MCF 10A (cell line): ENCODE measurements around the gene CHD1. TPM values are rescaled to one million over a fixed set of nuclear protein-coding genes. Genes with fewer than 3 reads are reported as not detected.

Source experiments
- BruUV-seq: library from RNA; stranded (reverse); fragments of 400-500 nt; replicated peaks from 2 replicates; lab custom pipeline; 2021; lab: Mats Ljungman, UMichigan
- CTCF ChIA-PET: fragments of 300-600 bp; sonication (Branson Sonifier 250); formaldehyde crosslinking; extraction: SDS; loops from one replicate; lab custom pipeline; 2021; ENCODE audit warnings: antibody characterized with exemption, inconsistent platforms; lab: Yijun Ruan, JAX
- POLR2A ChIA-PET: fragments of 300-600, 350-650 bp; sonication (Branson Sonifier 250); formaldehyde crosslinking; extraction: SDS; loops from one replicate; lab custom pipeline; 2020; ENCODE audit warnings: antibody characterized with exemption, inconsistent platforms; lab: Yijun Ruan, JAX
- DNase-seq: peaks from one replicate; pipeline ENCODE4 v3.0.0-alpha.2; 2018; ENCODE audit not compliant: unreplicated experiment
- H3K27ac Mint-ChIP-seq: one replicate; pipeline ENCODE4 v1.8.0; 2022; ENCODE audit warnings: mild to moderate bottlenecking, low read depth, mixed read lengths; ENCODE audit not compliant: unreplicated experiment
- H3K27me3 Mint-ChIP-seq: one replicate; pipeline ENCODE4 v1.8.0; 2022; ENCODE audit warnings: mixed read lengths; ENCODE audit not compliant: insufficient read depth, unreplicated experiment
- H3K36me3 Mint-ChIP-seq: one replicate; pipeline ENCODE4 v1.8.0; 2022; ENCODE audit warnings: mild to moderate bottlenecking, moderate library complexity, mixed read lengths; ENCODE audit not compliant: insufficient read depth, unreplicated experiment
- H3K4me1 Mint-ChIP-seq: one replicate; pipeline ENCODE4 v1.8.0; 2022; ENCODE audit warnings: mixed read lengths; ENCODE audit not compliant: insufficient read depth, unreplicated experiment
- H3K4me3 Mint-ChIP-seq: one replicate; pipeline ENCODE4 v1.8.0; 2022; ENCODE audit warnings: mild to moderate bottlenecking, moderate library complexity, mixed read lengths; ENCODE audit not compliant: unreplicated experiment
- H3K9me3 Mint-ChIP-seq: one replicate; pipeline ENCODE4 v1.8.0; 2022; ENCODE audit warnings: mixed read lengths; ENCODE audit not compliant: unreplicated experiment
- intact Hi-C: fragments of 100-400 bp; cut with micrococcal nuclease; formaldehyde crosslinking; loops from 2 replicates; pipeline ENCODE4 v1.14.1; 2022
- total RNA-seq: library from RNA; stranded (reverse); gene quantifications from 2 replicates; pipeline ENCODE4 v1.2.3, GENCODE V29; 2022
- TF ChIP-seq, protein P1 (sequence below): fragments of 200-600 bp; IDR thresholded peaks from one replicate; pipeline ENCODE4 v1.8.0; 2022; ENCODE audit warnings: antibody characterized with exemption, mild to moderate bottlenecking; ENCODE audit not compliant: unreplicated experiment

The CHD1 gene
- total RNA-seq, 1 experiment from 2014 or later, result 54.7 TPM

DNA sequence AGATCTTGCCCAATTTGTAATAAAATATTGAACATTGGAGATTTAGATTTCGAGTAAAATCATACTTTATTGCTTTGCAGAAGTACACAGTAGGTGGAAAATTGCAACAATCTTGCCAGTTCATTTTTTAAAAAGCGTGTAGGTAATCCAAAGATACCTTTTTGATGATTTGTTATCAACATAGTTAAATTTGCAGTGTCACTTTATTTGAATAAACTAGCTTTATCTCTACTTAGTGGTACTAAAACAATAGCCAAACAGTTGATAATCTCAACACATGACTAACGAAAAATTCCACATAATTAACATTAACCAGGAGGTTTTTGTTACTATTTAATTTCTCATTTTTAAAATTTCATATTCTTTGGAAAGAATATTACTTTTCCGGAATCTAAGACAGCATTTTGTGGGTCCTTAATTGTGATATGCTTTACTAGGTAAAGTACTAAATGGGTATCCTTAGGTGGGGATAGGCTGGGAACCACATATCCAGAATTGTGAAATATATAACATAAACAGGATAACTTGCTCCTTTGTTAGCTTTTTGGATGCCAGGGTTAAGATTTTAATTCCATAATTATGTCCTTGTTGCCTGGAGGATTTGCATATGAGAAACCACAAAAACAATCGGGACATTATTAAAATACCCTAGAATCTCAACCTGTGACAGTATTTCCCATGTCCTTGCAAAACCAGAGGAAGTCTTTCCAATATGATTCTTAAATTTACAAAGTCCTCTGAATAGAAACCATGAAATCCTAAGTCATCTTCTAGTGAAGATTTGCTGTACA lies 2.4 kb upstream of the CHD1 start:
- intact Hi-C loops, result no loop called here
- DNase-seq, result no peak
- Mint-ChIP-seq H3K27ac (no peak overlapping the region), H3K4me1 (peaks cover 24% of the 10 kb centered on the region), H3K36me3 (peaks cover 33% of the 10 kb centered on the region), H3K27me3 (no peaks in the 10 kb centered on the region), H3K4me3 (peak overlapping the region; percentile 78), H3K9me3 (no peaks in the 10 kb centered on the region)
- CTCF ChIA-PET, result interaction anchor here (0.5 to 1.4 kb wide), 3 partner anchors 35 to 130 kb away, joined by 3 to 5 read pairs (median 4); no protein-coding TSS in a partner anchor
- TF ChIP-seq, protein P1, sequence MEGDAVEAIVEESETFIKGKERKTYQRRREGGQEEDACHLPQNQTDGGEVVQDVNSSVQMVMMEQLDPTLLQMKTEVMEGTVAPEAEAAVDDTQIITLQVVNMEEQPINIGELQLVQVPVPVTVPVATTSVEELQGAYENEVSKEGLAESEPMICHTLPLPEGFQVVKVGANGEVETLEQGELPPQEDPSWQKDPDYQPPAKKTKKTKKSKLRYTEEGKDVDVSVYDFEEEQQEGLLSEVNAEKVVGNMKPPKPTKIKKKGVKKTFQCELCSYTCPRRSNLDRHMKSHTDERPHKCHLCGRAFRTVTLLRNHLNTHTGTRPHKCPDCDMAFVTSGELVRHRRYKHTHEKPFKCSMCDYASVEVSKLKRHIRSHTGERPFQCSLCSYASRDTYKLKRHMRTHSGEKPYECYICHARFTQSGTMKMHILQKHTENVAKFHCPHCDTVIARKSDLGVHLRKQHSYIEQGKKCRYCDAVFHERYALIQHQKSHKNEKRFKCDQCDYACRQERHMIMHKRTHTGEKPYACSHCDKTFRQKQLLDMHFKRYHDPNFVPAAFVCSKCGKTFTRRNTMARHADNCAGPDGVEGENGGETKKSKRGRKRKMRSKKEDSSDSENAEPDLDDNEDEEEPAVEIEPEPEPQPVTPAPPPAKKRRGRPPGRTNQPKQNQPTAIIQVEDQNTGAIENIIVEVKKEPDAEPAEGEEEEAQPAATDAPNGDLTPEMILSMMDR, result no peak
- POLR2A ChIA-PET, result interaction anchor here (0.6 to 7.8 kb wide), 9 partner anchors 10 to 405 kb away, joined by 3 to 167 read pairs (median 23); no protein-coding TSS in a partner anchor
- no TSS peak for BruUV-seq

DNA sequence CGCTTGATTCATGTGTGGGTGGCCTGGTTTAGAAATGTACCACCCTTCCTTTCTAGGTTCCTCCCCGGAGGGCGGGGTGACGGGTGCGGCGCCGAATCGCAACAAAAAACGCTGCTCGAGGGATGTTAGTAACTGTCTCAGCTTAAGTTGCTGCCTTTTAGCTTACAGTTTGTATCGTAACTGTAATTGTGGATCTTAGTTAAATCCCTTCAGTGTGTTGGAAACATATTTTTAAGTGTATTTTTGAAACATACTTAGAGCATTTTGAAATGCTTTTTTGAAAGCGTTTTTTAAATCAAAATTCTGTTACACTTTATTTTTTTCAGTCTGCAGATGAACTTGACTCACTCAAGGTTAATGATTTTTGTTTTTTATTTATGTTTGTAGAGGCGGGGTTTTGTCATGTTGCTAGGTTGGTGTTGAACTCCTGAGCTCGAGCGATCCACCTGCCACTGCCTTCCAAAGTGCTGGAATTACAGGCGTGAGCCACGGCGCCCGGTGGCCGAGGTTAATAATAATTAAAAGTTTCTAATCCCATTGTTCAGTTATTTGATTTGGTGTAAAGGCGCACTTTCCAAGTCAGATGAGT lies 997 bp upstream of the CHD1 start:
- H3K27ac Mint-ChIP-seq, result peak overlapping the region; percentile 100
- intact Hi-C loops, result loop anchor here (1.0 kb wide), 1 partner anchor 130 kb away; no protein-coding TSS in a partner anchor
- ChIA-PET POLR2A (interaction anchor here (0.5 to 7.8 kb wide), 33 partner anchors 9 to 1718 kb away, joined by 3 to 167 read pairs (median 4); no protein-coding TSS in a partner anchor), CTCF (interaction anchor here (0.7 to 1.4 kb wide), 5 partner anchors 12 to 131 kb away, joined by 3 to 6 read pairs (median 4); no protein-coding TSS in a partner anchor)
- DNase-seq, result no peak
- H3K27me3 Mint-ChIP-seq, result no peaks in the 10 kb centered on the region
- peaks cover 46% of the 10 kb centered on the region for H3K36me3 Mint-ChIP-seq
- no peaks in the 10 kb centered on the region for H3K9me3 Mint-ChIP-seq
- TF ChIP-seq, protein P1, result no peak
- H3K4me1 Mint-ChIP-seq, result peaks cover 23% of the 10 kb centered on the region
- BruUV-seq, result TSS peak; percentile 52
- H3K4me3 Mint-ChIP-seq, result peak overlapping the region; percentile 78

DNA sequence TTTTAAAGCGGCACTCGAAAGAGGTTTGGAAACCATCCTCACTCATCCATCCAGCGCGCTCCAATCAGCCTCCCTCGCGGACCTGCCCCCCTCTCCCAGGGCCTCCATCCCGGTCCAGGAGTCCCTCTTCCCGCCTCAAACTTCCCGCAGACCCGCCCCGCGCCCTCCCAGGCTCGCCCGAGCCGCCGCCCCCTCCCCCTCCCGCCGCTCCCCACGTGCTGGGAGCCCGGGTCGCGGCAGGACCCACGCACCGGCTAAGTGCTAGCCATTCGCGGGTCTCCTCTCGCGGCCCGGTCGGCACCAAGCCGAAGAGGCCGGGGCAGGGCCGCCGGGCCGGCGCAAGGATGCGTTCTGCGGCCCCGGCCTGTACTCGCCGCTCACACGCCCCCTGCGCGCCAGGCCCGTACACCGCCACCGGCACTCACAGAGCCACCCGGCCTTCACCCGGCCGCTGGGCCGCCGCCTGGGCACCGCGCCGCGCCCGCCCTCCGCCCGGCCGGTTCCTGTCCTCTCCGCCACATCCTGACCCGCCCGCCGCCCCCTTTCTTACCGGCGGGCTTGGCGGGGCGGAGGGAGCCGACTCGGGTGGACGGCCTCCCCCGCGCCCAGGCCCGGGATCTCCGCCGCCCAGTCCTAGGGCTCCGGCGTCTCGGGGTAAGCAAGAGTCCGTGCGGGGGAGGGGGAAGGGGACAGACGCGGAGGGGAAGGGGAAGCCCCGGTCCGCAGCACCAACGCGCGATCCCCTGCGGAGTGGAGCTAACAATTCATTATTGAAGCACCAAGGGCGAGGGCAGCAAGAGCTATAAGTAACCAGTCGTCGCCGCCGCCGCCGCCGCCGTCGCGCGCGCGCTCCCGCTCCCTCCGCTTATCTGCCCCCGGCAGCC lies 576 bp downstream of the CHD1 start:
- Mint-ChIP-seq H3K27ac (peak overlapping the region; percentile 100), H3K27me3 (no peaks in the 10 kb centered on the region), H3K4me3 (peak overlapping the region; percentile 78), H3K9me3 (no peaks in the 10 kb centered on the region), H3K4me1 (peaks cover 7% of the 10 kb centered on the region), H3K36me3 (peaks cover 54% of the 10 kb centered on the region)
- ChIA-PET POLR2A (interaction anchor here (0.7 to 7.8 kb wide), 22 partner anchors 10 to 1720 kb away, joined by 3 to 167 read pairs (median 12); no protein-coding TSS in a partner anchor), CTCF (interaction anchor here (0.8 to 1.3 kb wide), 2 partner anchors 12 to 17 kb away, joined by 3 to 4 read pairs; no protein-coding TSS in a partner anchor)
- TF ChIP-seq, protein P1, result no peak
- BruUV-seq, result no TSS peak
- intact Hi-C loops, result loop anchor here (1.0 kb wide), 1 partner anchor 104 kb away; no protein-coding TSS in a partner anchor
- peak; percentile 69 for DNase-seq
